ENCODE data around the gene TMEM178A.

GRCh38 chr2:39618736-39619135 lies 47.0 kb upstream of the TMEM178A start:
- TF ChIP-seq EZH2 (IDR thresholded peaks at IDR 0.05) (no peak), CTCF (IDR thresholded peaks at IDR 0.05) (no peak), EZH2phosphoT487 (IDR thresholded peaks at IDR 0.05) (no peak)

Measured in neural progenitor cell (in vitro differentiated cells).